ENCODE results near the gene RAPGEFL1. TPM values are rescaled to one million over a fixed set of nuclear protein-coding genes. Genes with fewer than 3 reads are reported as not detected.

RAPGEFL1 gene
- total and polyA plus RNA-seq, 3 experiments from 2014 or later = 0.32 to 6.3 (median 5.7) TPM

- no peak for DNase-seq
- H3K4me1 Mint-ChIP-seq = peaks cover 18 to 32% (median 25%) of the 10 kb centered on the region in 3 donors
- peak overlapping the region in 2 of 8 donors; percentile 47 to 88 for H3K27ac Mint-ChIP-seq
- ChIA-PET POLR2A (no interaction called here), CTCF (interaction anchor here (0.9 to 3.2 kb wide), 2 partner anchors 9 to 47 kb away, joined by 4 to 8 read pairs; no protein-coding TSS in a partner anchor)
- peaks cover 0 to 63% (median 7%) of the 10 kb centered on the region in 3 donors for H3K36me3 Mint-ChIP-seq
- Histone ChIP-seq H3K4me1 (ENCODE audit: insufficient read depth, low read length) (no peaks in the 10 kb centered on the region), H3K36me3 (ENCODE audit: insufficient read depth, low read length) (peaks cover 21% of the 10 kb centered on the region), H3K4me3 (ENCODE audit: low read length) (no peak overlapping the region), H3K9me3 (ENCODE audit: low read length) (no peaks in the 10 kb centered on the region), H3K27me3 (ENCODE audit: insufficient read depth, low read length, poor library complexity, severe bottlenecking) (no peaks in the 10 kb centered on the region), H3K27ac (ENCODE audit: low read depth, low read length) (no peak overlapping the region)
- no peaks in the 10 kb centered on the region for H3K27me3 Mint-ChIP-seq
- no peaks in the 10 kb centered on the region for H3K9me3 Mint-ChIP-seq
- no peak overlapping the region for H3K4me3 Mint-ChIP-seq
Measured at GRCh38 chr17:40159456-40159855, 17.8 kb upstream of the RAPGEFL1 start.

DNA sequence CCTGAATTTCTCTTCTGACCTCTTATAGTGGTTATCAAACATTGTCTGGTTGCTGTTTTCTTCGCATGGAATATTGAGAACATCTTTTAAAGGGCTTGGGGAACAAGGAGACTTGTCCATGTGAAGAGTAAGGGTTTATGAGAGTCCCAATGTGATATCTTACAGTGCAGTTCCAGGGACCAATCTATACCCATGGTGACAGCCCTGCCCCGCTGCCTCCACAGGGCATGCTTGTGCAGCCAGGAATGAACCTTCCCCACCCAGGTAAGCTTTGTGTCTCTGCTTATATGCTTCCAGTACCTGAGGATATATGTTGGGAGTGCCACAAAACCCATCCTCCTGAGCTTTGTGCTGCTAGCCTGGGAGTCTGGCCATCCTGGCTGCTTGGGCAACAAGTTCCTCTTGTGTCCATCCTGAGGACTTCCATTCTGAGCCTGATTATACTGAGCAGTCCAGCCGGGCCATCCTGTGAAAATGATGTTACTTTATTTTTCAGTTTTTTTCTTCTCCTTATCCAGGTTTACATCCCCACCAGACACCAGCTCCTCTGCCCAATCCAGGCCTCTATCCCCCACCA is 9.5 kb upstream of the RAPGEFL1 start:
- no peaks in the 10 kb centered on the region for H3K27me3 Mint-ChIP-seq
- no peak overlapping the region for H3K27ac ChIP-seq (ENCODE audit: low read depth, low read length)
- no peak for DNase-seq
- H3K4me3 Mint-ChIP-seq = no peak overlapping the region
- no peaks in the 10 kb centered on the region for H3K9me3 Mint-ChIP-seq
- peak overlapping the region; percentile 12 to 96 (median 85) for H3K27ac Mint-ChIP-seq
- H3K4me1 Mint-ChIP-seq = peaks cover 7 to 15% (median 9%) of the 10 kb centered on the region in 3 donors
- H3K4me1 ChIP-seq (ENCODE audit: insufficient read depth, low read length) = no peaks in the 10 kb centered on the region
- no peaks in the 10 kb centered on the region for H3K9me3 ChIP-seq (ENCODE audit: low read length)
- peaks cover 59% of the 10 kb centered on the region for H3K36me3 ChIP-seq (ENCODE audit: insufficient read depth, low read length)
- H3K27me3 ChIP-seq (ENCODE audit: insufficient read depth, low read length, poor library complexity, severe bottlenecking) = no peaks in the 10 kb centered on the region
- ChIA-PET CTCF (interaction anchor here (0.8 to 4.5 kb wide), 28 partner anchors 10 to 155 kb away, joined by 3 to 92 read pairs (median 6); partner anchors contain the start of genes CASC3, MED24 and THRA), POLR2A (interaction anchor here (1.0 to 3.0 kb wide), 4 partner anchors 11 to 67 kb away, joined by 3 to 18 read pairs (median 6); partner anchors contain the start of genes CASC3 and NR1D1)
- peaks cover 12 to 87% (median 12%) of the 10 kb centered on the region in 3 donors for H3K36me3 Mint-ChIP-seq
- H3K4me3 ChIP-seq (ENCODE audit: low read length) = no peak overlapping the region

DNA sequence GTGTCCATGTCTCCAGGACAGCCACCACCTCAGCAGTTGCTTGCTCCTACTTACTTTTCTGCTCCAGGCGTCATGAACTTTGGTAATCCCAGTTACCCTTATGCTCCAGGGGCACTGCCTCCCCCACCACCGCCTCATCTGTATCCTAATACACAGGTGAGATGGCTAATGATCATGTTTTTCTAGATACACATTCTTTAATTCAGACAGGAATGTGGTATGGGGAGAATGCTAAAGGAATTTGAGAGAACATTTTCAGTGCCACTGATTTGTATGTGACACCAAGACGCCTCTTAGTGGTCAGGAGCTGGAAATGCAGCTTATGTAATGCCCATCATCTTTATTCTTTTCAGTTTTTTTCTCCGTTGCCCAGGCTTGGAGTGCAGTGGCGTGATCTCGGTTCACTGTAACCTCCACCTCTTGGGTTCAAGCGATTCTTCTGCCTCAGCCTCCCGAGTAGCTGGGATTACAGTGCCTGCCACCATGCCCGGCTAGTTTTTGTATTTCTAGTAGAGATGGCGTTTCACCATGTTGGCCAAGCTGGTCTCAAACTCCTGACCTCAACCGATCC is 8.9 kb upstream of the RAPGEFL1 start:
- no peaks in the 10 kb centered on the region for H3K27me3 Mint-ChIP-seq
- DNase-seq = peak in 4 of 5 donors; percentile 13 to 59 (median 56)
- Histone ChIP-seq H3K27ac (ENCODE audit: low read depth, low read length) (no peak overlapping the region), H3K36me3 (ENCODE audit: insufficient read depth, low read length) (peaks cover 56% of the 10 kb centered on the region), H3K9me3 (ENCODE audit: low read length) (no peaks in the 10 kb centered on the region), H3K4me1 (ENCODE audit: insufficient read depth, low read length) (no peaks in the 10 kb centered on the region), H3K4me3 (ENCODE audit: low read length) (no peak overlapping the region), H3K27me3 (ENCODE audit: insufficient read depth, low read length, poor library complexity, severe bottlenecking) (no peaks in the 10 kb centered on the region)
- no peak overlapping the region for H3K4me3 Mint-ChIP-seq
- ChIA-PET POLR2A (interaction anchor here (0.6 to 3.0 kb wide), 6 partner anchors 10 to 109 kb away, joined by 3 to 18 read pairs (median 4); partner anchors contain the start of genes CASC3 and NR1D1), CTCF (interaction anchor here (0.7 to 4.5 kb wide), 37 partner anchors 9 to 155 kb away, joined by 3 to 92 read pairs (median 4); partner anchors contain the start of genes CASC3, MED24, RAPGEFL1 and THRA)
- no peaks in the 10 kb centered on the region for H3K9me3 Mint-ChIP-seq
- H3K4me1 Mint-ChIP-seq = peaks cover 7 to 15% (median 9%) of the 10 kb centered on the region in 3 donors
- H3K27ac Mint-ChIP-seq = peak overlapping the region; percentile 12 to 96 (median 85)
- H3K36me3 Mint-ChIP-seq = peaks cover 12 to 88% (median 13%) of the 10 kb centered on the region in 3 donors

DNA sequence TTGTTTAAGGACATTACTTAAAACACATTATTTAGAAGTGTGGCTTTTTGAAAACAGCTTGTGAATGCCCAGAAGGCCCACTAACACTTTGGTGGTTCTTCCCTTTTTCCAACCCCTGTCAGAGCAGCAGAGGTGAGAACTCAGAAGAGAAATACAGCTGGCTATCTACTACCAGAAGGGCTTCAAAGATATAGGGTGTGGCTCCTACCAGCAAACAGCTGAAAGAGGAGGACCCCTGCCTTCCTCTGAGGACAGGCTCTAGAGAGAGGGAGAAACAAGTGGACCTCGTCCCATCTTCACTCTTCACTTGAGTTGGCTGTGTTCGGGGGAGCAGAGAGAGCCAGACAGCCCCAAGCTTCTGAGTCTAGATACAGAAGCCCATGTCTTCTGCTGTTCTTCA is 6.9 kb upstream of the RAPGEFL1 start:
- Mint-ChIP-seq H3K4me3 (no peak overlapping the region), H3K27me3 (no peaks in the 10 kb centered on the region), H3K4me1 (peaks cover 7 to 14% (median 7%) of the 10 kb centered on the region in 3 donors), H3K36me3 (peaks cover 12 to 87% (median 19%) of the 10 kb centered on the region in 3 donors), H3K27ac (peak overlapping the region in 1 of 8 donors; percentile 95), H3K9me3 (no peaks in the 10 kb centered on the region)
- Histone ChIP-seq H3K27me3 (ENCODE audit: insufficient read depth, low read length, poor library complexity, severe bottlenecking) (no peaks in the 10 kb centered on the region), H3K27ac (ENCODE audit: low read depth, low read length) (no peak overlapping the region), H3K9me3 (ENCODE audit: low read length) (no peaks in the 10 kb centered on the region), H3K4me1 (ENCODE audit: insufficient read depth, low read length) (no peaks in the 10 kb centered on the region), H3K36me3 (ENCODE audit: insufficient read depth, low read length) (peaks cover 48% of the 10 kb centered on the region), H3K4me3 (ENCODE audit: low read length) (no peak overlapping the region)
- ChIA-PET CTCF (interaction anchor here (1.0 to 4.5 kb wide), 5 partner anchors 14 to 157 kb away, joined by 3 to 92 read pairs (median 3); no protein-coding TSS in a partner anchor), POLR2A (no interaction called here)
- no peak for DNase-seq

DNA sequence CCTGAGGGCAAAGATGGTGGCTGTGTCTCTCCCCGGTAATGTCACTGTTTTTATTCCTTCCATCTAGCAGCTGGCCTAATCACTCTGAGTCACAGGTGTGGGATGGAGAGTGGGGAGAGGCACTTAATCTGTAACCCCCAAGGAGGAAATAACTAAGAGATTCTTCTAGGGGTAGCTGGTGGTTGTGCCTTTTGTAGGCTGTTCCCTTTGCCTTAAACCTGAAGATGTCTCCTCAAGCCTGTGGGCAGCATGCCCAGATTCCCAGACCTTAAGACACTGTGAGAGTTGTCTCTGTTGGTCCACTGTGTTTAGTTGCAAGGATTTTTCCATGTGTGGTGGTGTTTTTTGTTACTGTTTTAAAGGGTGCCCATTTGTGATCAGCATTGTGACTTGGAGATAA is 5.5 kb upstream of the RAPGEFL1 start:
- no peak overlapping the region for H3K4me3 Mint-ChIP-seq
- H3K9me3 Mint-ChIP-seq = no peaks in the 10 kb centered on the region
- no peaks in the 10 kb centered on the region for H3K9me3 ChIP-seq (ENCODE audit: low read length)
- H3K36me3 ChIP-seq (ENCODE audit: insufficient read depth, low read length) = peaks cover 41% of the 10 kb centered on the region
- no peaks in the 10 kb centered on the region for H3K27me3 ChIP-seq (ENCODE audit: insufficient read depth, low read length, poor library complexity, severe bottlenecking)
- H3K4me3 ChIP-seq (ENCODE audit: low read length) = no peak overlapping the region
- H3K4me1 ChIP-seq (ENCODE audit: insufficient read depth, low read length) = peaks cover 5% of the 10 kb centered on the region
- no peak for DNase-seq
- H3K27me3 Mint-ChIP-seq = no peaks in the 10 kb centered on the region
- peaks cover 2 to 8% (median 7%) of the 10 kb centered on the region in 3 donors for H3K4me1 Mint-ChIP-seq
- peak overlapping the region in 1 of 8 donors; percentile 17 for H3K27ac Mint-ChIP-seq
- ChIA-PET POLR2A (no interaction called here), CTCF (no interaction called here)
- H3K27ac ChIP-seq (ENCODE audit: low read depth, low read length) = no peak overlapping the region
- peaks cover 12 to 79% (median 19%) of the 10 kb centered on the region in 3 donors for H3K36me3 Mint-ChIP-seq

- H3K36me3 Mint-ChIP-seq = peaks cover 9 to 67% (median 12%) of the 10 kb centered on the region in 3 donors
- H3K27ac Mint-ChIP-seq = peak overlapping the region in 2 of 8 donors; percentile 27 to 38
- peaks cover 8 to 12% (median 10%) of the 10 kb centered on the region in 3 donors for H3K4me1 Mint-ChIP-seq
- H3K4me3 Mint-ChIP-seq = peak overlapping the region in 1 of 7 donors; percentile 74
- POLR2A ChIA-PET = interaction anchor here (0.6 to 0.8 kb wide), 2 partner anchors 62 to 515 kb away, joined by 3 to 8 read pairs; no protein-coding TSS in a partner anchor
- H3K27ac ChIP-seq (ENCODE audit: low read depth, low read length) = no peak overlapping the region
- no peaks in the 10 kb centered on the region for H3K9me3 ChIP-seq (ENCODE audit: low read length)
- no peaks in the 10 kb centered on the region for H3K27me3 Mint-ChIP-seq
- CTCF ChIA-PET = interaction anchor here (0.6 to 1.4 kb wide), 3 partner anchors 10 to 166 kb away, joined by 3 to 4 read pairs (median 3); no protein-coding TSS in a partner anchor
- H3K4me3 ChIP-seq (ENCODE audit: low read length) = no peak overlapping the region
- DNase-seq = no peak
- peaks cover 10% of the 10 kb centered on the region for H3K4me1 ChIP-seq (ENCODE audit: insufficient read depth, low read length)
- no peaks in the 10 kb centered on the region for H3K9me3 Mint-ChIP-seq
- H3K27me3 ChIP-seq (ENCODE audit: insufficient read depth, low read length, poor library complexity, severe bottlenecking) = no peaks in the 10 kb centered on the region
- peaks cover 29% of the 10 kb centered on the region for H3K36me3 ChIP-seq (ENCODE audit: insufficient read depth, low read length)
Measured at GRCh38 chr17:40173091-40173777, 4.0 kb upstream of the RAPGEFL1 start.

DNA sequence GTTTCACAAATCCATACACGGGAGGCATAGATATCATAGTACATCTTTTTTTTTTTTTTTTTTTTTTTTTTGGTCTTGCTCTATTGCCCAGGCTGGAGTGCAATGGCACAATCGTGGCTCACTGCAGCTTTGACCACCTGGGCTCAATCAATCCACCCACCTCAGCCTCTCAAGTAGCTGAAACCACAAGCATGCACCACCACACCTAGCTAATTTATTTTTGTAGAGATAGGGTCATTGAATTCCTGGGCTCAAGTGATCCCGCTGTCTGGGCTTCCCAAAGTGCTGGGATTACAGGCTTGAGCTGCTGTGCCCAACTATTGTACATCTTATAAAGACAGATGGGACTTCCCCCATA is 3.5 kb upstream of the RAPGEFL1 start:
- Histone ChIP-seq H3K27ac (ENCODE audit: low read depth, low read length) (no peak overlapping the region), H3K4me3 (ENCODE audit: low read length) (no peak overlapping the region), H3K4me1 (ENCODE audit: insufficient read depth, low read length) (peaks cover 10% of the 10 kb centered on the region), H3K27me3 (ENCODE audit: insufficient read depth, low read length, poor library complexity, severe bottlenecking) (no peaks in the 10 kb centered on the region), H3K36me3 (ENCODE audit: insufficient read depth, low read length) (peaks cover 27% of the 10 kb centered on the region), H3K9me3 (ENCODE audit: low read length) (no peaks in the 10 kb centered on the region)
- ChIA-PET POLR2A (interaction anchor here (0.6 to 0.8 kb wide), 2 partner anchors 63 to 516 kb away, joined by 3 to 8 read pairs; no protein-coding TSS in a partner anchor), CTCF (interaction anchor here (0.6 to 1.4 kb wide), 2 partner anchors 10 to 166 kb away, joined by 3 read pairs; no protein-coding TSS in a partner anchor)
- Mint-ChIP-seq H3K36me3 (peaks cover 7 to 62% (median 9%) of the 10 kb centered on the region in 3 donors), H3K27ac (peak overlapping the region in 1 of 8 donors; percentile 38), H3K4me1 (peaks cover 7 to 8% (median 8%) of the 10 kb centered on the region in 3 donors), H3K27me3 (no peaks in the 10 kb centered on the region), H3K4me3 (no peak overlapping the region), H3K9me3 (no peaks in the 10 kb centered on the region)
- no peak for DNase-seq

Measured in CD8-positive, alpha-beta memory T cell (primary cell).